Activated naive CD4-positive, alpha-beta T cell treated with anti-CD3 and anti-CD28 coated beads, Interleukin-2, amount 50 U/mL, for 16 hours (primary cell): ENCODE results near the gene RIPOR3.
A peak's percentile ranks its signal among the peaks of the same experiment; 100 is the strongest.

Source experiments
- DNase-seq: peaks from one replicate; pipeline ENCODE4 v3.0.0-alpha.2; 2020

Gene RIPOR3

DNA sequence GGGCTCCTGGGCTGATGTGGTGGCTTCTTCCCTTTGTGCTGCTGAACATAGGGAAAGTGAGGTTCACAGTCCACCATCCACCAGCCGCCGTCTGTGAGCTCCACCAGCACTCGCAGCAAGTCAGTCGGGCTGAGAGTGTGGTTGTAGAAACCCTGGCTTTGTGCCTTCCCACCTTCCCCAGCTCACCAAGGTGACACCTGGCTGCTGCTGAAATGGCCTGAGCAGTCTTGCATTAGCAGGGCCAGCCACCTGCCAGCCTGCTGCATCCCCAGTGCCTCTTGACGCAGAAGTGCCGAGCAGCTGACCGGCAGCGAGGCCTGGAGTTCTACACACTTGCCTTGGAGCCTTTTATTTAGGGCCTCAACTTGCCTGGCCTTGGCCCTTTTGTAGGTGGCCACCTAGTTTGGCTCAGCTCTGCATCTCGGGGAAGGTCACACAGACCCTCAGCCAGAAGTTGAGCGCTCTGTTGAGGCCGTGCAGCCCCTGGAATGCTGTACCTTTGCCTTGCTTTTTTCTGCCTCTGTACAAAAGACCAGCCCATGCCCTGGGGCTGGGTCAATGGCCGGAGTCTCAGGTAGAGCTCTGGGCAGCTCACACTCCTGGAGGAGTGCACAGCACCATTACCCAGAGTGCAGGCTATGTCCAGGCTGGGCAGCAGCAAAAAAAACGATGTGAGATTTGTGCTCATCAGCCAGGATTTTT is 104.7 kb downstream of the RIPOR3 start:
- no peak for DNase-seq

DNA sequence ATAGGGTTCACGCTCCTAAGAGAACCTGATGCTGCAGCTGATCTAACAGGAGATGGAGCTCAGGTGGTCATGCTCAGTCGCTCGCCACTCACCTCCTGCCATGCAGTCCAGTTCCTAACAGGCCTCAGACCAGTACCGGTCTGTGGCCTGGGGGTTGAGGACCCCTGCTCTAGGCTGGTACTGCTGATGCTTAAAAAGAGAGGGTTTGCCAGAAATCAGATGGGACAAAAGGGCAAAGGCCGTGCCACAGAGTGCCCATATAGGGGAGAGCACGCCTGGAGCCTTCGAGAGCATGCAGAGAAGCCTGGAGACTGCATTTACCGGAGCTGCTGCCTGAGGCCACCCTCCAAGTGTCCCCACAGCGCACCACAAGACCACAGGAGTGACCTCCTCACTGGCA is 105.7 kb downstream of the RIPOR3 start:
- DNase-seq = no peak

DNA sequence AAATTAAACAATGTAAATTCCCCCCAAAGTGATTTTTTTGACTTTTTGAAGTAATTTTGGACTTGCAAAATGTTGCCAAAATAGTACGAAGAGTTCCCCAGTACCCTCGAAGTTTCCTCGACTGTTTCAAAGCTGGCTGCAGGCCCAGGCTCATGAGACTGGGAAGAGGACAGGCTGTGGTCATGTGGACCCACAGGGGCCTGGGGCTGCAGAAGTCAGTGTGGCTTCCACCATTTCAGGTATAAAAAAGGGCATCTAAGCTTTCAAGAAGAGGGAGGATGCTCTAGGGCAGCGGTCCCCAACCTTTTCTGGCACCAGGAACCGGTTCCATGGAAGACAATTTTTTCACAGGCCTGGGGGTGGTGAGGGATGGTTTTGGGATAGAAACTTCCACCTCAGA is 106.1 kb downstream of the RIPOR3 start:
- DNase-seq = no peak

DNA sequence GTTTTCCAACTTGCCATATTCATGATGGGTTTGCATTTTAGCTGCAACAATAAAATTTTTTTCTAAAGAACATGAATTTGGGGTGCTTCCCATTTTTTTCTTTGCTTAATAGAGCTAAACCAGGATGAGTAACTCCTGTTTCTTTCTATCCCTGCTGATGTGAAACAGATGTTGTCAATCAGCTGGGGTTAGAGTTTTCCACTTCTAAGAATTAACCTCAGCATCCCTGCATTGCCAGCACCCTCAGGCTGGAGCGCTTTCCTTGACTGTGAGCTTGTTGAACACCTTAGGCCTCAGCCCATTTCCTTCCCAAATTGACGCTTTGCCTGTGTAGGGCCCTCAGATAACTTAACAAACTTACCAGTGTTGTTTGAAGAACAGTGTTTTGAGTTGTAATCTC is 106.7 kb downstream of the RIPOR3 start:
- DNase-seq = no peak

DNA sequence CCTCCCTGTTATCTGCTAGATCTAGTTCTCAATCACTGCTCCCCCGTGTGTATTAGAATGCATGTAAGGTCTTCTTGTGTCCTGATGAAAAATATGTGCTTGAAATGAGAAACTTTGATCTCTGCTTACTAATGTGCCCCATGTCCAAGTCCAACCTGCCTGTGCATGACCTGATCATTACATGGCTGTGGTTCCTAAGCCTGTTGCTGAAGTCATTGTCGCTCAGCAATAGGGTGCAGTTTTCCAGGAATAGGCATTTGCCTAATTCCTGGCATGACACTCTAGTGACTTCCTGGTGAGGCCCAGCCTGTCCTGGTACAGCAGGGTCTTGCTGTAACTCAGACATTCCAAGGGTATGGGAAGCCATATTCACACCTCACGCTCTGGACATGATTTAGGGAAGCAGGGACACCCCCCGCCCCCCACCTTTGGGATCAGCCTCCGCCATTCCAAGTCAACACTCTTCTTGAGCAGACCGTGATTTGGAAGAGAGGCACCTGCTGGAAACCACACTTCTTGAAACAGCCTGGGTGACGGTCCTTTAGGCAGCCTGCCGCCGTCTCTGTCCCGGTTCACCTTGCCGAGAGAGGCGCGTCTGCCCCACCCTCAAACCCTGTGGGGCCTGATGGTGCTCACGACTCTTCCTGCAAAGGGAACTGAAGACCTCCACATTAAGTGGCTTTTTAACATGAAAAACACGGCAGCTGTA is 107.7 kb downstream of the RIPOR3 start:
- no peak for DNase-seq

DNA sequence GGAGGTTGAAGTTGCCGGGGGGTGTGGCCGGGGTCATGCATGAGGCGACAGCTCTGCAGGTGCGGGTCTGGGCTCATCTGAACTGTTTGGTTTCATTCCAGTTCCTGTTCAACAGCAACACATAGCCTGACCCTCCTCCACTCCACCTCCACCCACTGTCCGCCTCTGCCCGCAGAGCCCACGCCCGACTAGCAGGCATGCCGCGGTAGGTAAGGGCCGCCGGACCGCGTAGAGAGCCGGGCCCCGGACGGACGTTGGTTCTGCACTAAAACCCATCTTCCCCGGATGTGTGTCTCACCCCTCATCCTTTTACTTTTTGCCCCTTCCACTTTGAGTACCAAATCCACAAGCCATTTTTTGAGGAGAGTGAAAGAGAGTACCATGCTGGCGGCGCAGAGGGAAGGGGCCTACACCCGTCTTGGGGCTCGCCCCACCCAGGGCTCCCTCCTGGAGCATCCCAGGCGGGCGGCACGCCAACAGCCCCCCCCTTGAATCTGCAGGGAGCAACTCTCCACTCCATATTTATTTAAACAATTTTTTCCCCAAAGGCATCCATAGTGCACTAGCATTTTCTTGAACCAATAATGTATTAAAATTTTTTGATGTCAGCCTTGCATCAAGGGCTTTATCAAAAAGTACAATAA is 108.6 kb downstream of the RIPOR3 start:
- no peak for DNase-seq

DNA sequence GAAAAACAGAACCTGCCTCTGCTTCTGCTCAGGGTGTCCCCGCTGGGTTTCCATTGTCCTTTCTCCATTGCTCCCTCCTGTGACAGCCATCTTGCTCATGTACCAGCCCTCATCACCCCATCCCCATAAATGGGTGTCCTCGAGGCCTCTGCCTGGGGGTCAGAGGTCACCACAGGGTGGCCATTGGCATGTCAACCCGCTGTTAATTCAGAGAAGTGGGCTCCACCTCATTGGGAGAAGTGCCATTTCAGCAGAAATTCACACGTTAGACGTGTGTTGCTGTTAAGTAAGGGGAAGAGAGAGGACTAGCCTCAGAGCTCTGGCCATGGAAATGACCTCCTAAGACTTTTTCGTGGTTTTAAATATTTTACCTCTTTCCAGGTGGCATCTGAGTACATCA is 109.2 kb downstream of the RIPOR3 start:
- DNase-seq = no peak

DNA sequence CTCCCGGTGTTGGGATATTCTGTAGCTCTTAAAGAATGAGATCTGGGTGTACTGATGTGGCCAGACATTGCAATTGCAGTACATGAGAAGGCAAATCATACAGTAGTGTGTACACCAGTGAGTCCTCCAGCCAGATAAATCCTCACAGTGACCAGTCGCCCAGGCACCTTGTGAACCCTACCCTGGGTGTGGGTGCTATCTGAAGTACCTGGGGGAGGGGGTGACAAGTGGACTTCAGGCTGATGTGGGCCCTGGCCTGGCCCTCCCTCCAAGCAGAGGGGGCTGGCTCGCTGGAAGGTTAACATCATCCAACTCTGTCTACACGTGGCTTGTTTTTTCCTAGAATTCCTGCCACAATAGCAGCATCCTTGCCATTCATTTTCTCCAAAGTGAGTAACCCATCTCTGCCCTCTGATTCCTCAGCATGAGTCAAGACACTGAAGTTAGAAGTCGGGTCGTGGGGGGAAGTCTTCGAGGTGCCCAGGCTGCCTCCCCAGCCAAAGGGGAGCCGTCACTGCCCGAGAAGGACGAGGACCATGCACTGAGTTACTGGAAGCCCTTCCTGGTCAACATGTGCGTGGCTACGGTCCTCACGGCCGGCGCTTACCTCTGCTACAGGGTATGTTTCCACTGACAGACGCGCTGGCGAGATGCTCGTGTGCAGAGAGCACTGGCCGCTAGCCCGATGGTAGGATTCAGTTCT is 110.3 kb downstream of the RIPOR3 start:
- no peak for DNase-seq

DNA sequence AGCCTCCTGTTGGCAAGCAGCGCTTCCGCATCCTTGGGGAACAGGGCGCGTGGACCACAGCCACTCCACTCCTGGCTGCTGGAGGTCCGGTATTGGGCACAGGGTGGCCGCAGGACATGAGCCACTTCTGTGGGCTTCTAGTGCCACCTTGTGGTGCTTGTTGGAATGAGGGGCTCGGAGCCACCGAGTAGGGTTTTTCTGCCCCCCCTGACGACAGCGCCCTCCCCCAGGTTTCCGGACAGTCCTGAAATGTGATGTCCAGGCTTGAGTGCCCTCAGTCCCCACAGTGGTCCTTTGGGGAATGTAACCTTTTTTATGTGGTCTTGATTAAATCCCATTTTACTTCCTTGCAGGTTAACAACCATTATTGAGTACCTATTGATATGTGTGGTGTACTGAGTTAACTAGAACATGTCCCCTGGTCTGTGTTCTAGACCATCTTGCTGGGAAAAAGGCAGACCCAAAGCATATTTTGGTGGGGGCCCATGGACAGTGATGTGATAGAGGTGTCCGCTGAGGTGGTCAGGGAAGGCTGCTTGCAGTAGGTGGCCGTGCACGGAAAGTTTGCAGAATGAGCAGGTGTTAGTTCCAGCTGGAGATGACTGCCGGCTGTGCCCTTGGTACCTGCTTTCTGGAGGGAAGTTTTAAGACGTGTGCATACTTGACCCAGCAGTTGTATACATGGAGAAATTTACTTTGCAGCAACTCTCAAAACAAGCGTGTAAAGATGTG is 111.2 kb downstream of the RIPOR3 start:
- DNase-seq = peak; percentile 55

DNA sequence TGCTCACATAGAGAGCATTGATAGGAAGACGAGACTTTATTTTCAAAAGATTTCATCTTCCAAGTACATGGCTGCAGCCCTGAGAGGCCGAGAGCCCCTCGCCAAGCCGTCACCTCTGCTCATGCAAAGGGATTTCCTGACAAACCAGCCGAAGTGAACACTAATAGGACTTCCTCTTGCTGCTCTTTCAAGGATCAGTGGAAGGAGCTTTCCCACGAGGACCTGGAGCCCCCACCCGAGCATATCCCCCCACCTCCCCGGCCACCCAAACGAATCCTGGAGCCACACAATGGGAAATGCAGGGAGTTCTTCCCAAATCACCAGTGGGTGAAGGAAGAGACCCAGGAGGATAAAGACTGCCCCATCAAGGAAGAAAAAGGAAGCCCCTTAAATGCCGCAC is 111.8 kb downstream of the RIPOR3 start:
- DNase-seq = no peak

DNA sequence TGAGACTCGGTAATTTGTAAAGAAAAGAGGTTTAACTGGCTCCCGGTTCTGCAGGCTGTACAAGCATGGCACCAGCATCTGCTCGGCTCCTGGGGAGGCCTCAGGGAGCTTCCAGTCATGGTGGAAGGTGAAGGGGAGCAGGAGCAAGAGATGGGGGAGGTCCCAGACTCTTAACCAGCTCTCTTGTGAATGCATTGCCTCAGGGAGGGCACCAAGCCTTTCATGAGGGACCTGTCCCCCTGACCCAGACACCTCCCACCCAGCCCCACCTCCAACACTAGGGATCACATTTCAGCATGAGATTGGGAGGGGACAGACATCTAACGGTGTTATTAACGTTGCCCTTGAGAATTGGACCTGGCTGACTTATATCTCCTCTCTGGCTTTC is 112.6 kb downstream of the RIPOR3 start:
- DNase-seq = no peak

DNA sequence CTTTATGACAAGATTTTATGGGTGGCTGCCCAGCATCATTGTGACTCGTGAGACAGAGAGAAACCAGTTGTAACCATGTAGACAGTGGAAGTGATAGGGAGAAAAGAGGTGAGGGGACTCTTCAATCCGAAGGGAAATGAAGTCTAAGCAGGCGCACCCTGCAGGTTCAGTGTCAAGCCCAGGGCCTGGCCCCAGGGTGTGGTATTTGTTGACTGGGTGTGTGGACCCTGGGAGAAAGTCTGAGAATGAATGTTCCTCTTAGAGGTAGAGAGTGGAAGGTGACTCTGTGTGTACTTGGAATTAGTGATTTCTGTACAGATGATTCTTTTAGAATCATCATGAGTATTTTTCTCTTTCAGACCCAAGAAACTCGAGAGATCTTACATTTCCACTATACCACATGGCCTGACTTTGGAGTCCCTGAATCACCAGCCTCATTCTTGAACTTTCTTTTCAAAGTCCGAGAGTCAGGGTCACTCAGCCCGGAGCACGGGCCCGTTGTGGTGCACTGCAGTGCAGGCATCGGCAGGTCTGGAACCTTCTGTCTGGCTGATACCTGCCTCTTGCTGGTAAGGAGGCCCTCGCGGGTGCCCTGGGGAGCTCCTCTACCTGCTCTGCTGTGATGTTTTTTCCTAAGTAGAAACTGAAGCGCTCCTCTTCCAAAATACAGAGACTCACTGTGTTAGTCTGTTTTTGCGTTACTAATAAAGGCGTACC is 113.1 kb downstream of the RIPOR3 start:
- DNase-seq = peak; percentile 10

DNA sequence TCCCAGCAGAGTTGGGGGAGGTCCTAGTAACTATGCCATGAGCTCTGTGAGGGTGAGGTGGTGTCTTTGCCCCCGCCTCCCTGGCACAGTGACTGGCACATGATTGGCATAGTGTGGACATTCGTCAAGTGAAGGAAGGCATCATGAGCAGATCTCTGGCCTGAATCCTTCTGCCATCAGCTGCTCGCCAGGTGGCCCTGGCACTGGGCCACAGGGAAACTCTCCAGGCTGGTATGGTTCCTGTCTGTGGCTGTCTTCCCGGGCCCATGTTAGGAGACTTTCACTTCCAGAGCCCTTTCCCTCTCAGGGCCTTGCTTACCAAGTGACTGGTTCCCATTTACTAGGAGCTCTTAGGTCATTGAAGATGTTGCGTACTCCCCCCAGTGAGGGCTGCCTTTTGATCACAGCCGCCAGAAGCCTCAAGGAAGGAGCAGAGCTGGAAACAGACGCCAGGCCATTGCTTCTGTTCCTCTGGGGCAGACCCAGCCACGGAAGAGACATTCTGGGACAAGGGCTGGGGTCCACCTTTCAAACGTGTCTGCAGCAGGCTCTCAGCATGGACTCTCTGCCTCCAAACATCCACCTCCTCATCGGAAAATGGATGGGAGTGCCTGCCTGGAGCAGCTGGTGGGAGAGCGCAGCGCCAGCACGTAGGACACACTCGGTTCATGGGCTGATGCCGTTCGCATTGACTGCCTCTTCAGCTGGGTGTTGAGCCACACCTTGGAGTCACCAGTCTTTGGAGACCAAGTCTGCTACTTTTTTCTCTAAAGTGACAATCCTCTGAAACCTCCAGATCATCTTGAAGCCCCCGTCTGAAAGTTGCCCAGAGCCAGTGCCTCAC is 113.9 kb downstream of the RIPOR3 start:
- peak; percentile 3 for DNase-seq

DNA sequence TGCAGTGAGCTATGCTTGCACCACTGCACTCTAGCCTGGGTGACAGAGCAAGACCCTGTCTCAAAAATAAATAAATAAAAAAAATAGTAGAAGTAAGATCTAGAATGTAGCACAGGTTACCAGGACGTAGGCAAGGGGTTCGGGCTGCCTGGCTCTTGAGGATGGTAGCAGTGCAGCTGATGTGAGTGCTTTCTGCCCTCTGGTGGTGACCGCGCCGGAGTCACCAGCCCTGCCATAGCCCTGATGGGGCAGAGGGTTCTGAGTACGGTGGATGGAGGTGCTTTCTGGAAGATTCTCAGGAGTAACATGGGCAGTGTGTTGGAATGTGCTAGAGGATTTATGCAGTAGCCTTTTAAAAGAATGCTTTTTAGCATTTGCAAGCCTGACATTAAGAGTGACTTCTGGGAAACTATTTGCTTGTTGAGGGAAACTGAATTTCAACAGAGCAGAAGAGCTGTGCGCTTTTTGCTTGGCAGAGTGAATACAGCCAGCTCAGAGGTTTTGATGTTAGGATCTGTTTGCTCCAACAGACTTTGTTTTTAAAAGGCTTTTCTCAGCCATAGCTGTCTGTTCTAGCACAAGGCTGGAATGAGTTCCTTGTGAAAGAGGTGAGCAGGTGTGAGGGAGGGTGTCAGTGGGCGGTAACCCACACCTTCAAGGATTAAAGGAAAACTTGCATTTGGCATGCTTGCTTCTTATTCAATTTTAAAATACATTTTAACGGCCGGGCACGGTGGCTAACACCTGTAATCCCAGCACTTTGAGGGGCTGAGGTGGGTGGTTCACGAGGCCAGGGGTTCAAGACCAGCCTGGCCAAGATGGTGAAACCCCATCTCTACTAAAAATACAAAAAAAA is 115.2 kb downstream of the RIPOR3 start:
- peak; percentile 77 for DNase-seq

DNA sequence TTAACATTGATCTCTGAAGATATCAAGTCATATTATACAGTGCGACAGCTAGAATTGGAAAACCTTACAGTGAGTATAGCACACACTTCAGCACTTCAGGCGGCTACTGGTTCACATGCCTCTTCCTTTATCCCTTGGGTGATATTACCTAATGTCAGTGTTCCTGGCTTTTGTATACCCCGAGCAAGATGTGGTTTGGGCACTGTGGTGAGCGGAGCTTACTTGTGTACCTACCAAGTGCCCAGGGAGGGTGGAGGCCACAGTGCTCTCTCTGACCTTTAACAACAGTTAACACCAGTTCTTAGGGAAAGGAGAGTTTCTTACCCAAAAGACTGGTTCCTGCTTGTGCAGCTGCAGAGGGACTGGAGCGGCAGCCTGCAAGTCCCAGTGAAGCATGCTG is 116.8 kb downstream of the RIPOR3 start:
- DNase-seq = peak; percentile 3

DNA sequence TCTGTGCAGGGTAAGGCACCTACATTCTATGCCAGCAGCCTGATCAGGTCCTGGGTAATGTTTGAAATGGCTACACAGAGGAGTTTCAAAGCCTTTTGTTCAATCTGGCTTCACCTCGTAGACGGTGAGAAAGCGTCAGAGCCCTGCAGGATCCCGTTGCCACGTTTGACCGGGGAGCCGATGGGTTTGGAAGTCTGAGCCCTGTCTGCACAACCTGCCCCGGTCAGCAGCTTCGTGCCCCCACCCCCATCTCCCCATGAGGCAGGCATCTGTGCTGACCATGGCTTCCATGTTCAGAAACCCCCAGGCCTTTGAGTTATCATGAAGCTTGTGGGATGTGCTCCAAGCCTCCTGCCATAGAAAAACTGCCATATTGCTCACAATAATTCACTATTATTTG is 117.2 kb downstream of the RIPOR3 start:
- no peak for DNase-seq

DNA sequence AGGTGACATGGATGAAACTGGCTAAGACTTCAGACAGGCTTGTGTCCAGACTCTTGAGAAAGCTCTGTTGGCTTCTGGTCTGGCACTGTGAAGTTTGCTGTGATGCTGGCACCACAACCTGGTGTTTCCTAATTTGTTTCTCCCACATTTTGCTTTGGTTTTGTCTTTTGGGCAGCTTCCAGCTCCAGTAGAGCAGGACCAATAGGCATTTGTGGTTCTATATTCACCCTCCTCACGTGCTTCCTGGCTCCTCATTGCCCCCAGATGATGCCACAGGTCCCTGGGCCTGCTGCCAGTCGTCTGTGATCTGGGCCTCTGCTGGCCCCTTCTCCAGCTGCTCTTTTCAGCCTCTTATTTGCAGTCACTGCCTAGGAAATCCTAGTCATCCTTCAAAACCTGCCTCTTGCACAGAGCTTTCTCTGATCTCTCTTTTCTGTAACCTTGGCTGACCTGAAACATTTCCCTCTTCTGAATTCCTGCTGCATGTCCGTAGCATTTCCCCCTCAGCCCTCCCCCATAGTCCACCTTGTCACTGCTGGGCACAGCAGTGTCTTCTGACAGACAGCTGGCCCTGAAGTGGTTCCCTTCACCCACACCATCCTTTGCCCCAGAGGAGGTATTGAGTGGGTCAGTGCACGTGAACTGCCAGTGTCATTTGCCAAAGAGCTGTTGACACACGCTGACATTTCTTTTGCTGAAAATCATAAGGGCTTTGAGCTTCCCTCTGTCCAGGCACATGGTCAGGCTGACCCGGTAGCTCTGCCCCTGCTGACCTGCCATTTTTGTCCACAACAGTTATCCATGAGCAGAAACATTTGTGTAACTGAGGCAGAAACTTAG is 118.2 kb downstream of the RIPOR3 start:
- DNase-seq = no peak

DNA sequence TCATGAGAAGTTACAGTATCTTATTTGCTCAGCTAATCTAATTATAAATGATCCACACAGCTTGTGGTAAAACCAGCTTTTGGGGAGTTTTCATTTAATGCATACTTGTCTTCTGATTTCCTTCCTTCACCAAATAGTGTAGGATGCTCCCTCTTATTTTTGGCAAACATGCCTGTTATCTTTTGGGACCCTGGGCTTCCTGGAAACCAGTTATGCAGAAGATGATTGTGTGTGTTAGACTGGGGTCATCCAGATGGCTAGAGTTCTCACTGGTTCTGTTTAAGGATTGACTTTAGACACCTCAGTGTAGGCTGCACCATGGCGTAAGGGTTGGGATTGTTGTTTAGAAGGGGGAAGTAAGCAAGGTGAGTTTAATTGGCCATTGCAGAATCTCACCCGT is 119.9 kb downstream of the RIPOR3 start:
- no peak for DNase-seq
